Skeletal muscle tissue (tissue), 5 donors: ENCODE measurements around the gene TYW1B. TPM values are rescaled to one million over a fixed set of nuclear protein-coding genes. Genes with fewer than 3 reads are reported as not detected.
"Not testable (repeated sequence)": the region's sequence is repeated elsewhere in the genome, so short reads cannot be mapped to it uniquely, and the experiment has no call there.

ENCODE experiments used
- H3K27ac ChIP-seq: one replicate; pipeline ENCODE4 v1.7.0; 2013; ENCODE audit warnings: mild to moderate bottlenecking, low read depth, low read length, inconsistent platforms
- H3K27me3 ChIP-seq, 3 donors: one replicate each; pipeline ENCODE4 v1.7.0; 2013; ENCODE audit warnings: low read length in 3 of 3; ENCODE audit not compliant: control insufficient read depth in 3 of 3, insufficient read depth in 3 of 3
- H3K36me3 ChIP-seq, 3 donors: one replicate each; pipeline ENCODE4 v1.7.0; 2013; ENCODE audit warnings: low read length in 3 of 3; ENCODE audit not compliant: control insufficient read depth in 3 of 3, insufficient read depth in 3 of 3
- H3K4me1 ChIP-seq, 3 donors: one replicate each; pipeline ENCODE4 v1.7.0; 2013; ENCODE audit warnings: low read length in 3 of 3, mild to moderate bottlenecking in 3 of 3; ENCODE audit not compliant: control insufficient read depth in 3 of 3, insufficient read depth in 3 of 3
- H3K4me3 ChIP-seq, 3 donors: one replicate each; pipeline ENCODE4 v1.7.0; 2013; ENCODE audit warnings: low read length in 3 of 3
- H3K9ac ChIP-seq, 3 donors: one replicate each; pipeline ENCODE4 v1.7.0; 2013; ENCODE audit warnings: low read length in 3 of 3, mild to moderate bottlenecking in 3 of 3, moderate library complexity in 2 of 3, low read depth in 1 of 3
- H3K9me3 ChIP-seq, 3 donors: one replicate each; pipeline ENCODE4 v1.7.0; 2013; ENCODE audit warnings: low read length in 3 of 3; ENCODE audit not compliant: control insufficient read depth in 3 of 3
- small RNA-seq: library from RNA; depleted of rRNA; stranded (forward); fragments of <200 nt; gene quantifications from one replicate; pipeline ENCODE3, GENCODE V24; 2014
- total RNA-seq: library from RNA; depleted of rRNA; stranded (reverse); fragments of >200 nt; gene quantifications from one replicate; pipeline ENCODE4 v1.2.3, GENCODE V29; 2014
- donor health status: Osteomylitis.

TYW1B gene
- total RNA-seq, 1 donor from 2014 or later: 6.8 TPM

- no peak overlapping the region for H3K4me3 ChIP-seq
- H3K36me3 ChIP-seq: no peaks in the 10 kb centered on the region
- H3K27ac ChIP-seq: no peak overlapping the region
- H3K4me1 ChIP-seq: no peaks in the 10 kb centered on the region
- no peaks in the 10 kb centered on the region for H3K9me3 ChIP-seq
- H3K9ac ChIP-seq: no peak overlapping the region
- no peaks in the 10 kb centered on the region for H3K27me3 ChIP-seq
Observed at GRCh38 chr7:72539702-72540101, 288.3 kb downstream of the TYW1B start.

GRCh38 chr7:72538856-72539255, 289.1 kb downstream of the TYW1B start:
- H3K36me3 ChIP-seq: no peaks in the 10 kb centered on the region
- no peak overlapping the region for H3K9ac ChIP-seq
- H3K4me1 ChIP-seq: no peaks in the 10 kb centered on the region
- no peaks in the 10 kb centered on the region for H3K9me3 ChIP-seq
- H3K27ac ChIP-seq: no peak overlapping the region
- H3K4me3 ChIP-seq: no peak overlapping the region
- H3K27me3 ChIP-seq: no peaks in the 10 kb centered on the region

GRCh38 chr7:72538147-72538546, 289.9 kb downstream of the TYW1B start:
- Histone ChIP-seq H3K4me1 (no peaks in the 10 kb centered on the region), H3K4me3 (no peak overlapping the region), H3K36me3 (no peaks in the 10 kb centered on the region), H3K9me3 (no peaks in the 10 kb centered on the region), H3K27me3 (no peaks in the 10 kb centered on the region), H3K9ac (no peak overlapping the region), H3K27ac (no peak overlapping the region)

GRCh38 chr7:72536038-72536437, 292.0 kb downstream of the TYW1B start:
- not testable (repeated sequence) for H3K9ac ChIP-seq, H3K4me3 ChIP-seq, H3K9me3 ChIP-seq, H3K27ac ChIP-seq, H3K4me1 ChIP-seq, H3K36me3 ChIP-seq, H3K27me3 ChIP-seq

- not testable (repeated sequence) for H3K9me3 ChIP-seq, H3K4me3 ChIP-seq, H3K4me1 ChIP-seq, H3K27ac ChIP-seq, H3K9ac ChIP-seq, H3K27me3 ChIP-seq, H3K36me3 ChIP-seq
Observed at GRCh38 chr7:72531048-72531447, 297.0 kb downstream of the TYW1B start.

Small RNA genes within 50 kb of the gene (small RNA-seq; reads per million reads assigned to genes)
- gene AC211469.2 (not detected), gene MIR4650-2 (not detected), gene RN7SL377P (not detected), gene RN7SL625P (not detected)

Other genes with a start within 250 kb of the TYW1B start
- gene POM121, start 96.9 kb upstream of the TYW1B start, total RNA-seq: 6.3 TPM
- gene TRIM74, start 141.3 kb upstream of the TYW1B start, total RNA-seq: not detected
- gene SPDYE8, start 201.6 kb upstream of the TYW1B start, total RNA-seq: not detected
- not detected for gene SPDYE11, start 229.7 kb upstream of the TYW1B start, total RNA-seq